ENCODE results near the gene ZC3H12D.

DNA sequence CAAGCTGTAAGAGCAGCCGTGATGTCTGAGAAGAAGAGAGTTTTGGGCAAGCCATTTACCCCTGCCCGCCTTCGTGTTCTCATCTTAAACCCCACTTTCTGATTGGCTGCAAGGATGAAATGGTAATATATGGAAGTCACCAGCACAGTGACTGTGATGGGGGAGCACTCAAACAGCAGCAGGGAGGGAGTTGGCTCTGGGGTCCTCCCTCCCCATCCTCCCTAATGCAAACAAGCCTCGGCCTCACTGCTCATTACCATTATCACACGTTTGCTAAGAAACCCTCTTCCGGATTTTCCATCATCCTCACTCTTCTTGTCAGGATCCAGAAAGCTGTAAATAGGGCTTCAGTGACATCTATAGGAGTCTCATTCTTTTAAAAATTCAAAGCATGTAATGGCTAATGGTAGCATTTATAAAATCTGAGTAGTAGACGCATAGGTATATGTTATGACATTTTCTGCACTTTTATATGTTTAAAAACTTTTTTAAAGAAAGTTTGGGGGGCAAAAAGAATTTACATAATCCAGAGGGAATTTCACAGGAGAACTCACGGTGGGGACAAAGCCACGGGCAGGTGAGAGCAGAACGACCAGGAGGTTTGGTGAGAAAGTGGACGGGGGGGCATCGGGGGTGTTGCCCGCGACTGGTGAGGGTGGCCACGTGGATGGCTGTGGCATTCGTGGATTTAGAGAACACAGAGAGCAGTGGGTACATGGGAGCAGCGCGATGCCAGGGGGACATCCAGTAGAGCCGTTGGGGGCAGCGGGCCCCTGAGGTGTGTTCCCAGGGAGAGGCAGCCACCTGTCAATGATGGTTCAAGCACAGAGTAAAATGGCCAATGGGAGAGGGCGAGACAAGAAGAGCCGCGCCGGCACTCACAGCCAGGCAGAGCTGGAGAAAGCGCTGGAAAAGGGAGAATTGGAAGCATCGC lies 55.1 kb downstream of the ZC3H12D start:
- TF ChIP-seq CTCF (IDR thresholded peaks at IDR 0.05; ENCODE audit: low read length) (no peak), EZH2 (IDR thresholded peaks at IDR 0.05; ENCODE audit: borderline replicate concordance, low read length) (no peak)

All from OCI-LY1 (cell line).